GM12878 (cell line): Measurements from ENCODE around the gene CCDC43.

Experiments used
- BCL3 ChIP-seq: IDR thresholded peaks from 2 replicates; pipeline ENCODE4 v1.6.1; 2011; ENCODE audit warnings: borderline replicate concordance, low read depth, mild to moderate bottlenecking, moderate library complexity, low read length; ENCODE audit not compliant: insufficient read depth, poor library complexity, severe bottlenecking
- CTCF ChIP-seq, 3 experiments: IDR thresholded peaks in 2 of 3; conservative IDR thresholded peaks in 1 of 3; 2 replicates each; pipeline ENCODE4 v1.5.1; 2011; ENCODE audit warnings: low read depth in 3 of 3, low read length in 3 of 3, mild to moderate bottlenecking in 3 of 3, control low read depth in 2 of 3, moderate library complexity in 2 of 3, inconsistent platforms in 1 of 3, mixed read lengths in 1 of 3; ENCODE audit not compliant: control insufficient read depth in 2 of 3, insufficient read depth in 1 of 3; ENCODE audit errors: extremely low read depth in 1 of 3
- EGR1 ChIP-seq, 2 experiments: IDR thresholded peaks; 1 replicate in 1 of 2; 2 replicates in 1 of 2; pipeline ENCODE4 v1.6.1; 2011 to 2012; ENCODE audit warnings: low read depth in 2 of 2, low read length in 2 of 2, borderline replicate concordance in 1 of 2, mild to moderate bottlenecking in 1 of 2, moderate library complexity in 1 of 2
- EP300 ChIP-seq, 2 experiments: fragments of 150-350 bp in 1 of 2; IDR thresholded peaks; 2 replicates each; pipeline ENCODE4 v1.6.1; 2011 to 2012; ENCODE audit warnings: low read depth in 2 of 2, low read length in 2 of 2, borderline replicate concordance in 1 of 2, improper control_type of control experiment in 1 of 2, inconsistent platforms in 1 of 2; ENCODE audit not compliant: control insufficient read depth in 1 of 2
- POLR2A ChIP-seq: IDR thresholded peaks from 2 replicates; pipeline ENCODE4 v1.6.1; 2011; ENCODE audit warnings: low read depth, mild to moderate bottlenecking, low read length
- PRDM15 ChIP-seq: fragments of 450-650 bp; formaldehyde crosslinking; IDR thresholded peaks from 2 replicates; pipeline ENCODE4 v1.4.0; 2020; ENCODE audit warnings: mild to moderate bottlenecking, moderate library complexity
- USF2 ChIP-seq: IDR thresholded peaks from 2 replicates; pipeline ENCODE4 v1.6.1; 2011; ENCODE audit warnings: low read depth, low read length, improper control_type of control experiment, borderline replicate concordance
- YY1 ChIP-seq: IDR thresholded peaks from 2 replicates; pipeline ENCODE4 v1.6.1; 2011; ENCODE audit warnings: low read depth, mild to moderate bottlenecking, low read length

GRCh38 chr17:44666006-44666405 is 23.6 kb downstream of the CCDC43 start:
- TF ChIP-seq BCL3 (no peak), EGR1 (IDR thresholded peaks at IDR 0.05; ENCODE audit: borderline replicate concordance in 1 of 2, low read depth in 2 of 2, low read length in 2 of 2) (no peak), POLR2A (no peak), CTCF (IDR thresholded peaks at IDR 0.05 in 2 of 3, conservative IDR thresholded peaks at IDR 0.05 in 1 of 3; ENCODE audit: control insufficient read depth in 2 of 3, extremely low read depth in 1 of 3, insufficient read depth in 1 of 3, low read depth in 3 of 3, low read length in 3 of 3) (no peak), YY1 (no peak), PRDM15 (no peak), EP300 (IDR thresholded peaks at IDR 0.05; ENCODE audit: borderline replicate concordance in 1 of 2, control insufficient read depth in 1 of 2, low read depth in 2 of 2, low read length in 2 of 2) (no peak), USF2 (no peak)
